HCT116 (cell line): ENCODE data around the gene NT5C3A. TPM values are rescaled to one million over a fixed set of nuclear protein-coding genes. Genes with fewer than 3 reads are reported as not detected.

ENCODE experiments used
- ATAC-seq: fragments of 200-7000 bp; cut with Tn5 transposase; 2 replicates; pipeline ENCODE4 v1.9.1; 2020; ENCODE audit warnings: mild to moderate bottlenecking, moderate library complexity
- BruUV-seq: library from RNA; stranded (reverse); fragments of 400-500 nt; replicated peaks from 2 replicates; lab custom pipeline; 2021; lab: Mats Ljungman, UMichigan
- CTCF ChIA-PET: fragments of 300-600 bp; sonication (Branson Sonifier 250); formaldehyde crosslinking; loops from one replicate; lab custom pipeline; 2021; ENCODE audit warnings: antibody characterized with exemption; lab: Charles Lee
- POLR2A ChIA-PET: fragments of 300-600, 350-600 bp; sonication (Branson Sonifier 250); formaldehyde crosslinking; loops from one replicate; lab custom pipeline; 2021; ENCODE audit warnings: antibody characterized with exemption; lab: Charles Lee
- RAD21 ChIA-PET, 2 experiments: fragments of 300-600 bp; sonication (Branson Sonifier 250); formaldehyde crosslinking; loops; one replicate each; lab custom pipeline; 2023; ENCODE audit warnings: low total read pairs in 2 of 2; ENCODE audit not compliant: uncharacterized antibody in 2 of 2, unreplicated experiment in 2 of 2, low non-redundant PET in 1 of 2; lab: Charles Lee
- DNase-seq: peaks from one replicate; pipeline ENCODE4 v3.0.0-alpha.2; 2010; ENCODE audit warnings: low read depth, low spot score
- H2AFZ ChIP-seq: fragments of 200-600 bp; shearing (Covaris generic), sonication (generic); 2 replicates; pipeline ENCODE4 v1.6.1; 2017; ENCODE audit warnings: low read depth, mixed run types, mixed read lengths, antibody characterized with exemption, low read length; ENCODE audit not compliant: poor library complexity, severe bottlenecking
- H3K27ac ChIP-seq: 2 replicates; pipeline ENCODE4 v1.5.1; 2012; ENCODE audit warnings: low read depth, low read length
- H3K27me3 ChIP-seq: fragments of 200-600 bp; sonication (generic); 2 replicates; pipeline ENCODE4 v1.6.1; 2016; ENCODE audit warnings: mixed run types, low read length, mixed read lengths; ENCODE audit not compliant: insufficient read depth
- H3K36me3 ChIP-seq, 2 experiments: fragments of 200-500 bp in 1 of 2; fragments of 200-600 bp in 1 of 2; sonication (Bioruptor generic) in 1 of 2; sonication (generic) in 1 of 2; 2 replicates each; pipeline versions ENCODE4 v1.5.1 to v1.6.1; 2014 to 2016; ENCODE audit warnings: low read length in 2 of 2, inconsistent platforms in 1 of 2, mixed read lengths in 1 of 2, mixed run types in 1 of 2; ENCODE audit not compliant: insufficient read depth in 2 of 2, control insufficient read depth in 1 of 2
- H3K4me1 ChIP-seq, 2 experiments: fragments of 200-600 bp in 1 of 2; sonication (generic) in 1 of 2; 2 replicates each; pipeline versions ENCODE4 v1.5.1 to v1.6.1; 2012 to 2017; ENCODE audit warnings: low read length in 2 of 2, inconsistent platforms in 1 of 2, mild to moderate bottlenecking in 1 of 2, mixed read lengths in 1 of 2, mixed run types in 1 of 2, moderate library complexity in 1 of 2; ENCODE audit not compliant: insufficient read depth in 2 of 2, control insufficient read depth in 1 of 2
- H3K4me2 ChIP-seq: fragments of 200-600 bp; sonication (generic); 2 replicates; pipeline ENCODE4 v1.6.1; 2017; ENCODE audit warnings: mixed run types, low read length, mixed read lengths
- H3K4me3 ChIP-seq, 2 experiments: fragments of 200-600 bp in 1 of 2; sonication (generic) in 1 of 2; replicated peaks in 1 of 2; 2 replicates each; pipeline ENCODE4 v1.5.1; 2011 to 2016; ENCODE audit warnings: low read length in 2 of 2, control low read depth in 1 of 2, low read depth in 1 of 2, mild to moderate bottlenecking in 1 of 2, mixed read lengths in 1 of 2, mixed run types in 1 of 2
- H3K79me2 ChIP-seq: fragments of 200-600 bp; sonication (generic); 2 replicates; pipeline ENCODE4 v1.6.1; 2017; ENCODE audit warnings: mild to moderate bottlenecking, mixed run types, low read length, moderate library complexity, mixed read lengths; ENCODE audit not compliant: insufficient read depth
- H3K9ac ChIP-seq: fragments of 200-600 bp; sonication (generic); 2 replicates; pipeline ENCODE4 v1.6.1; 2016; ENCODE audit warnings: low read length, mixed read lengths
- H3K9me2 ChIP-seq: fragments of 200-600 bp; sonication (generic), shearing (Covaris generic); 2 replicates; pipeline ENCODE4 v1.6.1; 2017; ENCODE audit warnings: mixed run types, mild to moderate bottlenecking, moderate library complexity; ENCODE audit not compliant: insufficient read depth
- H3K9me3 ChIP-seq, 2 experiments: fragments of 200-500 bp in 1 of 2; fragments of 200-600 bp in 1 of 2; sonication (Bioruptor generic) in 1 of 2; sonication (generic) in 1 of 2; 2 replicates each; pipeline ENCODE4 v1.6.1; 2014 to 2017; ENCODE audit warnings: low read length in 2 of 2, mixed read lengths in 2 of 2, inconsistent platforms in 1 of 2, low read depth in 1 of 2, mild to moderate bottlenecking in 1 of 2, mixed run types in 1 of 2, moderate library complexity in 1 of 2; ENCODE audit not compliant: control insufficient read depth in 1 of 2, insufficient read depth in 1 of 2
- H4K20me1 ChIP-seq: fragments of 200-600 bp; sonication (generic), shearing (Covaris generic); 2 replicates; pipeline ENCODE4 v1.6.1; 2017; ENCODE audit warnings: mixed run types, mild to moderate bottlenecking, moderate library complexity; ENCODE audit not compliant: insufficient read depth
- CBX3 ChIP-seq: IDR thresholded peaks from 2 replicates; pipeline ENCODE4 v1.6.1; 2012; ENCODE audit warnings: low read depth
- CEBPB ChIP-seq: IDR thresholded peaks from 2 replicates; pipeline ENCODE4 v1.6.1; 2012; ENCODE audit warnings: low read depth
- EGR1 ChIP-seq: IDR thresholded peaks from 2 replicates; pipeline ENCODE4 v1.6.1; 2012; ENCODE audit warnings: low read depth
- EZH2 ChIP-seq: fragments of 200-600 bp; sonication (generic); IDR thresholded peaks from 2 replicates; pipeline ENCODE4 v1.6.1; 2017; ENCODE audit warnings: antibody characterized with exemption, mixed run types
- EZH2phosphoT487 ChIP-seq: fragments of 200-600 bp; IDR thresholded peaks from 2 replicates; pipeline ENCODE4 v1.6.1; 2018; ENCODE audit warnings: antibody characterized with exemption, borderline replicate concordance
- FOSL1 ChIP-seq: IDR thresholded peaks from 2 replicates; pipeline ENCODE4 v1.6.1; 2012; ENCODE audit warnings: low read depth
- JUND ChIP-seq: IDR thresholded peaks from 2 replicates; pipeline ENCODE4 v1.6.1; 2012
- POLR2A ChIP-seq: IDR thresholded peaks from 2 replicates; pipeline ENCODE4 v1.7.0; 2011; ENCODE audit warnings: borderline replicate concordance; ENCODE audit not compliant: insufficient read depth, insufficient read length; ENCODE audit errors: extremely low read depth
- POLR2AphosphoS5 ChIP-seq: IDR thresholded peaks from 2 replicates; pipeline ENCODE4 v1.6.1; 2011; ENCODE audit warnings: mild to moderate bottlenecking, low read depth, low read length, moderate library complexity
- RAD21 ChIP-seq: IDR thresholded peaks from 2 replicates; pipeline ENCODE4 v1.6.1; 2012; ENCODE audit warnings: low read depth, mild to moderate bottlenecking
- SIN3A ChIP-seq: IDR thresholded peaks from 2 replicates; pipeline ENCODE4 v1.6.1; 2012; ENCODE audit warnings: low read depth
- SP1 ChIP-seq: IDR thresholded peaks from 2 replicates; pipeline ENCODE4 v1.6.1; 2012; ENCODE audit warnings: low read depth
- TCF7L2 ChIP-seq: IDR thresholded peaks from 2 replicates; pipeline ENCODE4 v1.7.0; 2011; ENCODE audit warnings: borderline replicate concordance, inconsistent platforms; ENCODE audit not compliant: insufficient read depth, insufficient read length; ENCODE audit errors: extremely low read depth
- ZFX ChIP-seq: fragments of 450-650 bp; IDR thresholded peaks from 2 replicates; pipeline ENCODE4 v1.6.1; 2017
- intact Hi-C: fragments of 100-400 bp; cut with micrococcal nuclease; formaldehyde crosslinking; loops from 2 replicates; pipeline ENCODE4 v1.10.0; 2022
- total RNA-seq: library from RNA; stranded (reverse); gene quantifications from one replicate; pipeline ENCODE4 v1.2.1, GENCODE V29; 2021; ENCODE audit not compliant: unreplicated experiment
- TF ChIP-seq, protein P1 (sequence below): IDR thresholded peaks from 2 replicates; pipeline ENCODE4 v1.6.1; 2011; ENCODE audit warnings: mild to moderate bottlenecking, low read length, moderate library complexity; ENCODE audit not compliant: insufficient replicate concordance; ENCODE audit errors: extremely low read depth
- TF ChIP-seq, protein P2 (sequence below): IDR thresholded peaks from 2 replicates; pipeline ENCODE4 v1.6.1; 2012
- TF ChIP-seq, protein P3 (sequence below): IDR thresholded peaks from 2 replicates; pipeline ENCODE4 v1.6.1; 2012

NT5C3A gene
- total RNA-seq, 1 experiment from 2014 or later: 32.5 TPM

DNA sequence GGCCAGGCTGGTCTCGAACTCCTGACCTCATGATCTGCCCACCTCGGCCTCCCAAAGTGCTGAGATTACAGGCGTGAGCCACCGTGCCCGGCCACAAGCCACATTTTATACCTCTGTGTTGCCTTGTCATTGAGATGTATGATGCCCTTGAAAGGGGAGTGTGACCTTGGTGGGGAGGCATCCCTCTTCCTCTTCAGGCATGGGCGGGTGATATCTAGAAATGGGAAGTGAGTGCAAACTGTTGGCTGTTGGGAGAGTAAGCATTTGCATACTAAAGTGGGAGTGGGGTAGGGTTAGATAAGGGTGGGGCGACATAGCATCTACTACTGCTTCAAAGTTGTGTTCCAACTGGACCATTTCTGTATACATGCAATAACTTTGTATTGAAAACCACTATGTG is 26.6 kb upstream of the NT5C3A start:
- RAD21 ChIA-PET: no interaction called here
- Histone ChIP-seq H3K4me2 (no peak overlapping the region), H3K4me1 (no peaks in the 10 kb centered on the region), H3K27me3 (no peaks in the 10 kb centered on the region), H3K27ac (no peak overlapping the region), H3K9me2 (no peaks in the 10 kb centered on the region), H3K9ac (no peak overlapping the region), H3K36me3 (peaks cover under 1 to 2% of the 10 kb centered on the region in 2 experiments; a peak in 2 of 4 replicates)
- DNase-seq (no peak), ATAC-seq (no peak)
- CTCF ChIA-PET: no interaction called here
- POLR2A ChIA-PET: no interaction called here
- BruUV-seq: no TSS peak
- TF ChIP-seq POLR2A: no peak
- no peak for TF ChIP-seq EZH2phosphoT487
- no peak for TF ChIP-seq RAD21
- no peak for TF ChIP-seq CBX3
- TF ChIP-seq CEBPB: no peak
- TF ChIP-seq EGR1: no peak
- TF ChIP-seq, protein P1, sequence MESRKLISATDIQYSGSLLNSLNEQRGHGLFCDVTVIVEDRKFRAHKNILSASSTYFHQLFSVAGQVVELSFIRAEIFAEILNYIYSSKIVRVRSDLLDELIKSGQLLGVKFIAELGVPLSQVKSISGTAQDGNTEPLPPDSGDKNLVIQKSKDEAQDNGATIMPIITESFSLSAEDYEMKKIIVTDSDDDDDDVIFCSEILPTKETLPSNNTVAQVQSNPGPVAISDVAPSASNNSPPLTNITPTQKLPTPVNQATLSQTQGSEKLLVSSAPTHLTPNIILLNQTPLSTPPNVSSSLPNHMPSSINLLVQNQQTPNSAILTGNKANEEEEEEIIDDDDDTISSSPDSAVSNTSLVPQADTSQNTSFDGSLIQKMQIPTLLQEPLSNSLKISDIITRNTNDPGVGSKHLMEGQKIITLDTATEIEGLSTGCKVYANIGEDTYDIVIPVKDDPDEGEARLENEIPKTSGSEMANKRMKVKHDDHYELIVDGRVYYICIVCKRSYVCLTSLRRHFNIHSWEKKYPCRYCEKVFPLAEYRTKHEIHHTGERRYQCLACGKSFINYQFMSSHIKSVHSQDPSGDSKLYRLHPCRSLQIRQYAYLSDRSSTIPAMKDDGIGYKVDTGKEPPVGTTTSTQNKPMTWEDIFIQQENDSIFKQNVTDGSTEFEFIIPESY: no peak
- no peak for TF ChIP-seq FOSL1
- TF ChIP-seq, protein P2, sequence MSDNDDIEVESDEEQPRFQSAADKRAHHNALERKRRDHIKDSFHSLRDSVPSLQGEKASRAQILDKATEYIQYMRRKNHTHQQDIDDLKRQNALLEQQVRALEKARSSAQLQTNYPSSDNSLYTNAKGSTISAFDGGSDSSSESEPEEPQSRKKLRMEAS: no peak
- no peak for TF ChIP-seq POLR2AphosphoS5
- TF ChIP-seq, all 23 proteins: peak for 0
- no peaks in the 10 kb centered on the region for H4K20me1 ChIP-seq
- no peak overlapping the region for H3K4me3 ChIP-seq
- intact Hi-C loops: no loop called here
- no peaks in the 10 kb centered on the region for H3K79me2 ChIP-seq
- H3K9me3 ChIP-seq: no peaks in the 10 kb centered on the region
- H2AFZ ChIP-seq: no peak overlapping the region

DNA sequence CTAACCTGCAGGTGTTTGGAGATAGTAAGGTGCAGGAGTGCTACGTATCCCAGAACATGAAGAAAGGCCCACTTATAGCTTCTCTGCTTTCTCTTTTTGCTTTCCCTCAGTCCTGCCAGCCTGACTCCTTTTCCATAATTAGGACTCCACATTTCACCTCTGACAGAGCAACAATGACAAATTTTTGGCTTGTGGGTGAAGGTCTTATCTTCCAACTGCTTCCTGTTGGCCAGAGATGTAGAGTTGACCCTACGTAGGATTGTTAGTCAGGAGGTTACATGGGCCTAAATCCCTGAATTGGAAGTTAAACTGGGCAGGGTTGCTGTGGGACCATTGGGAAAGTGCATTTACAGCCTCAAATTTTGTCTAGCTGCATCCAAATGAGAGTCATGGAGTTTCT is 25.3 kb upstream of the NT5C3A start:
- DNase-seq: no peak
- Histone ChIP-seq H2AFZ (no peak overlapping the region), H3K9ac (no peak overlapping the region), H3K9me3 (no peaks in the 10 kb centered on the region), H3K27ac (no peak overlapping the region), H3K36me3 (no peaks in the 10 kb centered on the region), H3K4me3 (no peak overlapping the region), H3K4me1 (no peaks in the 10 kb centered on the region), H3K9me2 (no peaks in the 10 kb centered on the region), H3K4me2 (no peak overlapping the region), H3K79me2 (no peaks in the 10 kb centered on the region), H3K27me3 (no peaks in the 10 kb centered on the region), H4K20me1 (no peaks in the 10 kb centered on the region)
- BruUV-seq: no TSS peak
- RAD21 ChIA-PET: no interaction called here
- no peak for ATAC-seq
- CTCF ChIA-PET: no interaction called here
- POLR2A ChIA-PET: no interaction called here
- intact Hi-C loops: no loop called here
- no peak for TF ChIP-seq TCF7L2
- no peak for TF ChIP-seq SIN3A
- TF ChIP-seq EGR1: no peak
- TF ChIP-seq SP1: no peak
- TF ChIP-seq, protein P1: no peak
- no peak for TF ChIP-seq JUND
- TF ChIP-seq CEBPB: no peak
- TF ChIP-seq, protein P3, sequence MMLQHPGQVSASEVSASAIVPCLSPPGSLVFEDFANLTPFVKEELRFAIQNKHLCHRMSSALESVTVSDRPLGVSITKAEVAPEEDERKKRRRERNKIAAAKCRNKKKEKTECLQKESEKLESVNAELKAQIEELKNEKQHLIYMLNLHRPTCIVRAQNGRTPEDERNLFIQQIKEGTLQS: no peak
- TF ChIP-seq EZH2: no peak
- no peak for TF ChIP-seq ZFX
- no peak for TF ChIP-seq EZH2phosphoT487
